ENCODE data around the gene SIAH2.

The SIAH2 gene

GRCh38 chr3:150793641-150794040 is 30.7 kb upstream of the SIAH2 start:
- DNase-seq (ENCODE audit: insufficient read length, low spot score) (no peak), FAIRE-seq (no peak)
- TF ChIP-seq POLR2A (IDR thresholded peaks at IDR 0.05; ENCODE audit: low read depth, low read length) (no peak), SPI1 (IDR thresholded peaks at IDR 0.05; ENCODE audit: low read depth, low read length) (no peak), PAX5 (IDR thresholded peaks at IDR 0.05; ENCODE audit: insufficient read depth, low read length, severe bottlenecking) (no peak), TAF1 (IDR thresholded peaks at IDR 0.05; ENCODE audit: low read depth, low read length) (no peak), POU2F2 (IDR thresholded peaks at IDR 0.05; ENCODE audit: low read depth, low read length) (no peak), POLR2AphosphoS5 (IDR thresholded peaks at IDR 0.05; ENCODE audit: low read depth, low read length) (no peak)

GRCh38 chr3:150790629-150791028 is 27.7 kb upstream of the SIAH2 start:
- FAIRE-seq = no peak
- DNase-seq (ENCODE audit: insufficient read length, low spot score) = no peak
- no peak for TF ChIP-seq POLR2A (IDR thresholded peaks at IDR 0.05; ENCODE audit: low read depth, low read length)
- no peak for TF ChIP-seq TAF1 (IDR thresholded peaks at IDR 0.05; ENCODE audit: low read depth, low read length)
- TF ChIP-seq POLR2AphosphoS5 (IDR thresholded peaks at IDR 0.05; ENCODE audit: low read depth, low read length) = no peak
- no peak for TF ChIP-seq POU2F2 (IDR thresholded peaks at IDR 0.05; ENCODE audit: low read depth, low read length)
- TF ChIP-seq PAX5 (IDR thresholded peaks at IDR 0.05; ENCODE audit: insufficient read depth, low read length, severe bottlenecking) = no peak
- no peak for TF ChIP-seq SPI1 (IDR thresholded peaks at IDR 0.05; ENCODE audit: low read depth, low read length)

GRCh38 chr3:150789451-150789850 is 26.5 kb upstream of the SIAH2 start:
- TF ChIP-seq TAF1 (IDR thresholded peaks at IDR 0.05; ENCODE audit: low read depth, low read length) = no peak
- no peak for TF ChIP-seq PAX5 (IDR thresholded peaks at IDR 0.05; ENCODE audit: insufficient read depth, low read length, severe bottlenecking)
- TF ChIP-seq POLR2AphosphoS5 (IDR thresholded peaks at IDR 0.05; ENCODE audit: low read depth, low read length) = no peak
- TF ChIP-seq POLR2A (IDR thresholded peaks at IDR 0.05; ENCODE audit: low read depth, low read length) = no peak
- no peak for TF ChIP-seq POU2F2 (IDR thresholded peaks at IDR 0.05; ENCODE audit: low read depth, low read length)
- TF ChIP-seq SPI1 (IDR thresholded peaks at IDR 0.05; ENCODE audit: low read depth, low read length) = no peak
- DNase-seq (ENCODE audit: insufficient read length, low spot score) (no peak), FAIRE-seq (no peak)

- peak; percentile 71 for FAIRE-seq
- DNase-seq (ENCODE audit: insufficient read length, low spot score) = no peak
- no peak for TF ChIP-seq TAF1 (IDR thresholded peaks at IDR 0.05; ENCODE audit: low read depth, low read length)
- TF ChIP-seq POLR2A (IDR thresholded peaks at IDR 0.05; ENCODE audit: low read depth, low read length) = no peak
- no peak for TF ChIP-seq POLR2AphosphoS5 (IDR thresholded peaks at IDR 0.05; ENCODE audit: low read depth, low read length)
- TF ChIP-seq SPI1 (IDR thresholded peaks at IDR 0.05; ENCODE audit: low read depth, low read length) = no peak
- no peak for TF ChIP-seq POU2F2 (IDR thresholded peaks at IDR 0.05; ENCODE audit: low read depth, low read length)
- TF ChIP-seq PAX5 (IDR thresholded peaks at IDR 0.05; ENCODE audit: insufficient read depth, low read length, severe bottlenecking) = no peak
Observed at GRCh38 chr3:150787741-150788370, 24.9 kb upstream of the SIAH2 start.

GRCh38 chr3:150786791-150787190 is 23.8 kb upstream of the SIAH2 start:
- TF ChIP-seq POLR2AphosphoS5 (IDR thresholded peaks at IDR 0.05; ENCODE audit: low read depth, low read length) = no peak
- TF ChIP-seq POLR2A (IDR thresholded peaks at IDR 0.05; ENCODE audit: low read depth, low read length) = no peak
- TF ChIP-seq PAX5 (IDR thresholded peaks at IDR 0.05; ENCODE audit: insufficient read depth, low read length, severe bottlenecking) = no peak
- TF ChIP-seq SPI1 (IDR thresholded peaks at IDR 0.05; ENCODE audit: low read depth, low read length) = no peak
- no peak for TF ChIP-seq POU2F2 (IDR thresholded peaks at IDR 0.05; ENCODE audit: low read depth, low read length)
- TF ChIP-seq TAF1 (IDR thresholded peaks at IDR 0.05; ENCODE audit: low read depth, low read length) = no peak
- no peak for FAIRE-seq
- DNase-seq (ENCODE audit: insufficient read length, low spot score) = no peak

GRCh38 chr3:150784747-150785125 is 21.8 kb upstream of the SIAH2 start:
- DNase-seq (ENCODE audit: insufficient read length, low spot score) (no peak), FAIRE-seq (no peak)
- TF ChIP-seq POLR2A (IDR thresholded peaks at IDR 0.05; ENCODE audit: low read depth, low read length) = no peak

- no peak for TF ChIP-seq PAX5 (IDR thresholded peaks at IDR 0.05; ENCODE audit: insufficient read depth, low read length, severe bottlenecking)
- TF ChIP-seq POLR2A (IDR thresholded peaks at IDR 0.05; ENCODE audit: low read depth, low read length) = no peak
- TF ChIP-seq TAF1 (IDR thresholded peaks at IDR 0.05; ENCODE audit: low read depth, low read length) = no peak
- no peak; the same call in 1 of the 2 replicates for TF ChIP-seq POU2F2 (IDR thresholded peaks at IDR 0.05; ENCODE audit: low read depth, low read length)
- no peak for TF ChIP-seq SPI1 (IDR thresholded peaks at IDR 0.05; ENCODE audit: low read depth, low read length)
- no peak for DNase-seq (ENCODE audit: insufficient read length, low spot score)
- FAIRE-seq = peak; percentile 90
Observed at GRCh38 chr3:150783920-150784746, 21.2 kb upstream of the SIAH2 start.

GRCh38 chr3:150783316-150783715 is 20.3 kb upstream of the SIAH2 start:
- TF ChIP-seq POU2F2 (IDR thresholded peaks at IDR 0.05; ENCODE audit: low read depth, low read length) (no peak), PAX5 (IDR thresholded peaks at IDR 0.05; ENCODE audit: insufficient read depth, low read length, severe bottlenecking) (no peak), SPI1 (IDR thresholded peaks at IDR 0.05; ENCODE audit: low read depth, low read length) (no peak), TAF1 (IDR thresholded peaks at IDR 0.05; ENCODE audit: low read depth, low read length) (no peak), POLR2A (IDR thresholded peaks at IDR 0.05; ENCODE audit: low read depth, low read length) (no peak), POLR2AphosphoS5 (IDR thresholded peaks at IDR 0.05; ENCODE audit: low read depth, low read length) (no peak)
- no peak for DNase-seq (ENCODE audit: insufficient read length, low spot score)
- FAIRE-seq = no peak

- no peak for FAIRE-seq
- no peak for TF ChIP-seq PAX5 (IDR thresholded peaks at IDR 0.05; ENCODE audit: insufficient read depth, low read length, severe bottlenecking)
- TF ChIP-seq POLR2A (IDR thresholded peaks at IDR 0.05; ENCODE audit: low read depth, low read length) = no peak
- no peak for TF ChIP-seq POU2F2 (IDR thresholded peaks at IDR 0.05; ENCODE audit: low read depth, low read length)
- TF ChIP-seq TAF1 (IDR thresholded peaks at IDR 0.05; ENCODE audit: low read depth, low read length) = no peak
- TF ChIP-seq SPI1 (IDR thresholded peaks at IDR 0.05; ENCODE audit: low read depth, low read length) = no peak
- TF ChIP-seq POLR2AphosphoS5 (IDR thresholded peaks at IDR 0.05; ENCODE audit: low read depth, low read length) = no peak
- no peak for DNase-seq (ENCODE audit: insufficient read length, low spot score)
Observed at GRCh38 chr3:150779402-150779858, 16.5 kb upstream of the SIAH2 start.
